GM15510 (cell line): ENCODE results near the gene COL2A1.

Experiments
- POLR2A ChIP-seq: IDR thresholded peaks from 3 replicates; pipeline ENCODE4 v1.6.1; 2011; ENCODE audit warnings: borderline replicate concordance; ENCODE audit not compliant: insufficient read length; ENCODE audit errors: extremely low read depth

The COL2A1 gene

DNA sequence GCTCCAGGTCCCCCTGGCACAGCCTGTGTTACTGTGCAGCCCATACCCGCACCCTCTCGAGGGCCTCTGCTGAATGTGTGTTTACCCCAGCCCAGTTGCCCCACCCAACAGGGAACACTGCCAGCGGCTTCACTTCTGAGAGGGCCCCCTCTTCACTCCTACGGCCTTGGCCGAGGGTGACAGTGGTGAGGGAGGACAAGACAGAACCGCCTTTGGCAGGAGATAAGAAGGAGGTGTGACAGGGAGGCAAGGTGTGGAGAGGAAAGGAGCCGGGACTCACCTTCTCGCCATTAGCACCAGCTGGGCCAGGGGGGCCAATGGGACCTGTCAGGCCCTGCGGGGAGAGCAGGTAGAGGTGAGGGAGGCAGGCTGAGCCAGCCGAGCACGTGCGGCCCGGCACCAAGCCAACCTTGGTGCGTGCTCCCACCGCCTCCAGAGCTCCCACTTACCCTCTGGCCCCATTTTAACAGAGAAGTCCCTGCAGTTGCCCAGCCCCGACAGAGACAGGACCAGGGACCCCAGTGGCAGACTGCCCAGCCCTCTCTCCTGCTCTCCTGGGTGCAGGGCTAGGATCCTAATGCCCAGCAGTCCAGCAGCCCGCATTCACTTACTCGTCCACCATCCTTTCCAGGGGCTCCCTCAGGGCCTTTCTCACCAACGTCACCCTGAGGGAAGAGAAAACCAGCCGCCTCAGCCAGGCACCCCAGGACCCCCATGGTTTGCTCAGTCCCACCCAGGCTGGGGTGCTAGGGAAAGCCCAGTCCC is 22.6 kb downstream of the COL2A1 start:
- TF ChIP-seq POLR2A: no peak

DNA sequence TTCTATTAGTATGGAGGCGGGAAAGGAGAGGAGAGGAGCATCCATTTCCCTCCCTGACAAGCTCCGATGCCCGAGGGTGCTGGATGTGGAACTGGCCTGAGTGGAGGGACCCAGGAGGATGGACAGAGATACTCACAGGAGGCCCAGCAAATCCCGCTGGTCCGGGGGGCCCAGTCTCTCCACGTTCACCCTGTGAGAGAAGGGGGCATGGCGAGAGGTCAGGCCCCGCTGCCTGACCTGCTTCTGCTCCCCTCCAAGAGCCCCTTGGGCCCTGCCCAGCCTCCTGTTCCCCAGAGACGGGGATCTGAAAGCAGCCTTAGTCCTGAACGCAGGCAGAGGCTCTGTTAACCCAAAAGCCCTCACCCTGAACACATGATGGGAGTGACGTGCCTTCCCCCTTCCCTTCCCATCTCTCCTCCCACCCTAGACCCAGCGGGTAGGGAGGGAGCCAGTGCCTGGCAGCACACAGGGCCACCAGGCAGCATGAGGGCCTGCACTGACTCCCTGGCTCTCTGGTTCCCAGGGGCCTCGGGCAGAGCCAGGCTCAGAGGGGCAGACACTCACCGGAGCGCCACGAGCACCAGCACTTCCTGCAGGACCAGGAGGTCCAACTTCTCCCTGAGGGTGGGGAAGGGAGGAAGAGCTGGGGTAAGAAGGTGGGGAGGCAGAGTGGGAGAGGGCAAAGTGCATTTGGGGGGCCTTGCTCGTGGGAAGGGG is 23.3 kb downstream of the COL2A1 start:
- TF ChIP-seq POLR2A: no peak

DNA sequence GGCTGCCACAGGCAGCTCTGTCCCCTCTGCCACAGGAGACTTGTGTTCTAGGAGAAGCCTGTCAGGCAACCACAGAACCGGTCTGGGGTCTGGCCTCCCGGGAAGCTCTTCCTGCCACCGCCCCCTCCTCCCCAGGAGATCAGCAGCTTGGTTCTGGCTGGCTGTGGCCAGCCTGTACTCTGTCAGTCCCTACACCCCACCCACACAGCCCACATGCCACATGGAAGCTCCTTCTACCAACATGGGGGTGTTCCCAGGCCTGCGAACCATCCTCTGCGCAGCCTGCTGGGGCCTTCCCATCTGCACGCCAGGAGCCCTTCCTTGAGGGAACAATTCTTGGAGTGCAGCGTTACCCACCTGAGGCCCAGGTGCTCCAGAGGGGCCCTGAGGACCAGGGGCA is 24.1 kb downstream of the COL2A1 start:
- TF ChIP-seq POLR2A: no peak

DNA sequence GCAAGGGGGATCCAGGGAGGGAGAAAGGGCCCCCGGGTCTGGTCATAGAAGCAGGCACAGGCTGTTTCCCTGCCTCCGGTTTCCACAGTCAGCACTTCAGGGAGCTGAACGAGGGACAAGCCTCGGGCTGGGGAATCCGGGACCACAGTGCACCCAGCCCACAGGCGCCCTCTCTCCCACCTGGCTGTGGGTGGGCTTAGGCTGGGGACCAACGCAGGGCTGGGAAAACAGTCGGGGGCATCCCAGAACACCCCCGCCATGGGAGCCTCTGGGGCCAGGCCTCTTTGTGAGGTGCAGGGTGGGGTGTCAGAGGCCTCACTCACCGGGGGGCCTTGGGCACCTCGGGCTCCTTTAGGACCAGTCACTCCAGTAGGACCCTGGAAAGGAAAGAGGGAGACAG is 24.6 kb downstream of the COL2A1 start:
- no peak for TF ChIP-seq POLR2A

DNA sequence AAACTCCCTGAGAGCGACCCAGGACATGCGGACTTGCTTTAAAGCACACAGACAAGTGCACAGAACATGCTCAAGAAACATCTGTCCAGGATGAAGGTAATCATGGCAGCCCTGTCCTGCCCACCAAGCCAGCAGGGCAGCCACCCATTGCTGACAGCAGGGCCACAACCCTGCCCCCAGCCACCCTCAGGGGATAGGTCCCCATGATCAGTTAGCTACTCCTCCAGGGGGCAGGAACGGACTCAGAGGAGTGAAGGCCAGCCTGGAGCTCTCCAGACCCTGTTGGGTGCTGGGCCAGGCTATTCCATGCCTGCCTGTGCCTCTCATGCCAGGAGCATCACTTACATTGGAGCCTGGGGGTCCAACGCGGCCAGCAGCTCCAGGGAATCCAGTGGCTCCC is 25.1 kb downstream of the COL2A1 start:
- TF ChIP-seq POLR2A: no peak

DNA sequence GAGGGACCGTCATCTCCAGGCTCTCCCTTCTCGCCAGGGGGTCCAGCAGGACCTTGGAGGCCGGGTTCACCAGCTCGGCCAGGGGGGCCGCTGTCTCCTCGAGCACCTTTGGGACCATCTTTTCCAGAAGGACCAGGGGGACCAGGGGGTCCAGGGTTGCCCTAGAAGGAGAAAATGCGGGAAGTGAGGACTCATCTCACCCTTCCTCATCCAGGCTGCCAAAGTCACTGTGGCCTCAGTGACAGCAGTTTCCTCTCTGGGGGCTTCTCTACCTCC is 25.7 kb downstream of the COL2A1 start:
- no peak for TF ChIP-seq POLR2A

DNA sequence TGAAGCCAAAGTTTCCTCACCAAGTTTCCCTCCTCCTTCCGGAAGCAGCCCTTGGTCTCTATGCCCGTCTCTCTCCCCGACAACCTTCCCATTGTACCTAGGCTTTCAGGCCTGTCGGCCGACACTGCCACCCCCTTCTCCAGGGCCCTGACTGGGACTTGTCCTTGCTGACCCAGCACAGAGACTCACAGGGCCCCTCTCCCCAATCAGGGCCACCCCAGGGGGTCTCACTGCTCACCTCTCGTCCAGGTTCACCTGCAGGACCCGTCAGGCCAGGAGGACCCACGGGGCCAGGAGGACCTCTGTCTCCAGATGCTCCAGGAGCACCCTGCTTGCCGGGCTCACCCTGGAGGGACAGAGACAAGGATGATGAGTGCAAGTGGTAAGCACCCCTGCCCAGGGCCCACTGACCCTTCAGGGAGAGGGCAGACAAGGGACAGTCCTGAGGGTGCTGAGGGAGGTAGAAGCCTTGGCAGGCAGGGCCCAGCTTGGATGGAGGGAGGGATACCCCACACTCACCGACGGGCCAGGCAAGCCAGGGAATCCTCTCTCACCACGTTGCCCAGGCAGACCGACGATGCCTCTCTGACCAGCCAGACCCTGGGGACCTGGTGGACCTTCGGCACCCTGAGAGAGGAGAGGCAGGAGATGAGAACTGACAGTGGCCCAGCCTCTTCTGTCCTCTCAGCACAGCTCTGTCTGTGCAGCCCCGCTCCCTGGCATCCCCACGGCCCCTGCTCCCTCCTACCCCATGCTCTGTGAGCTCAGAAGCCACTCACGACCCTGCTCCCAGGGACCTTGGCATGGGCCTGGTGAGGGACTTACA is 26.3 kb downstream of the COL2A1 start:
- no peak for TF ChIP-seq POLR2A

DNA sequence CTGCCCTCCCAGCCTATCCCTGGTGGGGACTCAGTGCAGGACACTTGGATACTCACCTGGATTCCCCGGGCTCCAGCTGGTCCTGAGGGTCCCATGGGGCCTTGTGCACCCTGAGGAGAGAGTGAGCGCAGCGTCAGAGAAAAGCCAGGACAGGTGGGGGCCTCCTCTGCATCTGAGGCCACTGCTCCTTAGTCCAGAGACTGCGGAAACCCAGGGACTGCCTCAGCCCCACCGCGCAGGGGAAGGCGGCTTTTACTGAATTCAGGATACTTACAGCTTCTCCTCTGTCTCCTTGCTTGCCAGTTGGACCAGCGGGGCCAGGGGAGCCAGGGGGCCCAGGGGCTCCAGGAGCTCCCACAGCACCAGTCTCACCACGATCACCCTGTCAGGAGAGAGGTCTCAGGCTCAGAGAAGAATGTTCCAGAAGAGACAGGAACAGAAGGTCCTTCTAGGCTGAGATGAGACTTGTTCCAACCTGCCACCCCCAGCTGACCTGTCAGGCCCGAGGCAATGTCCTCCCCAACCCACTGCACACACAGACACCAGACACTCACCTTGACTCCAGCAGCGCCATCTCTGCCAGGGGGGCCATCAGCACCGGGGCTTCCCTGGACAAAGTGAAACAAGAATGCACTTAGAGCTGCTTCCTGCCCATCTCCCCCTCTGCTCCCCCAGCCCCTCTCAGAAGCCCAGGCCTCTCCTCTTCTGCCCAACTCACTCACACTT is 27.1 kb downstream of the COL2A1 start:
- TF ChIP-seq POLR2A: no peak

DNA sequence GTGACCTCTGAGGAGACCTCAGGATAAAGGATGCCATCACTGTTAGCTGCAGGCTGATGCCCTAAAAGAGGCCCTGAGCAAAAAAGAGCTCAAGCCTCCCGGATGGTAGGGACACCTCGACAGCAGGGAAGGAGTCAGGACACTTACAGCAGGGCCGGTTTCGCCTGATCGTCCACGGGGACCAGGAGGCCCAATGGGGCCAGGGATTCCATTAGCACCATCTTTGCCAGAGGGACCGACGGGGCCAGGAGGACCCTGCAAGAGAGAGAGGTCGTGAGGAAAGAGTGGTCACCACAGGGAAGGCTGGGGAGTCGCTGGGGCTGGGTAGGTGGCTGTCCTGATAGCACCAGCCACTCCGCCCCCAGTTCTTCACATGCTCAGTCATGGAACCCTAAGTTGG is 28.5 kb downstream of the COL2A1 start:
- no peak for TF ChIP-seq POLR2A

DNA sequence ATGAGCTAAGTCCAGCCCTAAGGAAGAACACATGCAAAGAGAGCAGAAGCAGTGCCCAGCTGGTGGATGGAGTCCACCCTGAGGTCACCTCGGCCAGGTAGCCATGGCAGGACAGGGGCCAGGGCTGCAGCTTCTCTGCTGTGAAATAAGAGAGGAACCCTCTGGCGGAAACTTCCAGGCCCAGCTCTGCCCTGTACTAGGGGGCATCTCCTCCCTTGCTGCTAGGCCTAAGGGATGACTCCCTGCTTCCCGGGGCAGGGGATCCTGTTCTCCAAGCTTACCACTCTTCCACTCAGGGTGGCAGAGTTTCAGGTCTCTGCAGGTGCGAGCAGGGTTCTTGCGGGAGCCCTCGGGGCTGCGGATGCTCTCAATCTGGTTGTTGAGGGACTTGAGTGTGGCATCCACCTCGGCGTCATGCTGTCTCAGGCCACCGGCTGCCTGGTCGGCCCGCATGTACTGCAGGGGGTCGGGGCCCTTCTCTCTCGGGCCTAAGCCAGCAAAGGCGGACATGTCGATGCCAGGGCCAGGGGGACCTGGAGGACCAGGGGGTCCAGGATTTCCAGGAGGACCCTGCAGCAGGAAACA is 29.1 kb downstream of the COL2A1 start:
- no peak for TF ChIP-seq POLR2A

DNA sequence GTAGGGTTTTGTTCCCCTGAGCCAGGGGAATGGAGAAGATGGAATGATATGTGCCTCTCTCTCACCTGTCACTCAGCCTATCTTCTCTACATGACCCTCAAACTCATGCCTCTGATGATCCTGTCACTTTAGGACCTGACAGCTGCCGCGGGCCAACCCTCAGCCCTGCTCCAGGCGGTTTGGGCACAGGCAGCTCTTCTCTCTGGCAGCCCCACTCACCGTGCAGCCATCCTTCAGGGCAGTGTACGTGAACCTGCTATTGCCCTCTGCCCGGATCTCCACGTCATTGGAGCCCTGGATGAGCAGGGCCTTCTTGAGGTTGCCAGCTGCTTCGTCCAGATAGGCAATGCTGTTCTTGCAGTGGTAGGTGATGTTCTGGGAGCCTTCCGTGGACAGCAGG is 30.4 kb downstream of the COL2A1 start:
- no peak for TF ChIP-seq POLR2A

DNA sequence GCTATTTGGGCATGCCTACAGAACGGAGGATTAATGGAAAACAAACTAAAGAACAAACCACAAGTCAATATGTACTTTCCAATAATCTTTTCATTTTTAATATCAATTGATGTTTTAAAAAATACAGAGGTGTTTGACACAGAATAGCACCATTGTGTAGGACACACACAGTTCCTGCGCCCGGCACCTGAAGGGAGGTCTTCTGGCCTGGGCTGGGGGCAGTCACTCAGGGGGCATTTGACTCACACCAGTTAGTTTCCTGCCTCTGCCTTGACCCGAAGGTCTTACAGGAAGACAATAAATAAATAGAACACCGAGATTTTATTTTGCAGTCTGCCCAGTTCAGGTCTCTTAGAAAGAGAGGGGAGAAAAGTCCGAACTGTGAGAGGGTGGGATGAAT is 31.4 kb downstream of the COL2A1 start:
- no peak for TF ChIP-seq POLR2A

DNA sequence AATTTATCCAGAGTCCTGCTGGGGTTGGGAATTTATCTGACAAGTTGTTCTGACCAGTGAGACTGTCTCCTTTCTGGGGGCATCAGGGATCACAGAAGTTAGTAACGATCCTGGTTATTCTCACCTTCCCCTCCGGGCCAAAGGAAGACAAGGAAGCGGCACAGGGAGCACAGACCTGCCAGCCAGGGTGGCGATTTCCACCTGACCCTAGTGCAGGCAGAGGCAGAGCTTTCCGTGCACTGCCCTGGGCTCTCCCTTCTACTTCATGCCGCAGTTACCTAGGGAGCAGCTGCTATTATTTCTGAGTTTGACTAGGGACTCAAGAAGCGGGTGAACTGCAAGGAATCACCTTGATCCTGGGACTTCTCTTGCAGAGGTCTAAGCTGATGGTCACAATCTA is 33.4 kb downstream of the COL2A1 start:
- no peak for TF ChIP-seq POLR2A

DNA sequence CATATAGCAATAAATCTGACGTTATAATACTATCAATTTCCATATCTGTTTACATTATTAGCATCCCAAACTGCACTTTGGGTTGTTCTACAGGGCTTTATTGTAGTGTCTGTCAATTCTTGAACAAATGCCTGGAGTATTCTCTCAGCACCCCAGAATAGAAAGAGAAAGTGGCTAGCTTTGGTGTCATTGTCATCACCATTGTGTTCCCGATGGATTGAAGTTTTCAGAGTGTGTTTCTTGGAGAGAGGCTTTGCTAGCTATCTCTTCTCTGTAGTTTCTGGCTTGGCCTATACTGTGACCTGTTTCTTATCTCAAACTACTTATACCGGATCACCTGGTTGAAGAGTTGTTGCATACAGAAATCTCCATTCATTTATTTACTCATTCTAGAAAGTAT is 34.4 kb downstream of the COL2A1 start:
- no peak for TF ChIP-seq POLR2A
